ENCODE measurements around the gene MUC2. TPM values are rescaled to one million over a fixed set of nuclear protein-coding genes. Genes with fewer than 3 reads are reported as not detected.

MUC2 gene
- total RNA-seq, 1 donor from 2014 or later, result not detected

DNA sequence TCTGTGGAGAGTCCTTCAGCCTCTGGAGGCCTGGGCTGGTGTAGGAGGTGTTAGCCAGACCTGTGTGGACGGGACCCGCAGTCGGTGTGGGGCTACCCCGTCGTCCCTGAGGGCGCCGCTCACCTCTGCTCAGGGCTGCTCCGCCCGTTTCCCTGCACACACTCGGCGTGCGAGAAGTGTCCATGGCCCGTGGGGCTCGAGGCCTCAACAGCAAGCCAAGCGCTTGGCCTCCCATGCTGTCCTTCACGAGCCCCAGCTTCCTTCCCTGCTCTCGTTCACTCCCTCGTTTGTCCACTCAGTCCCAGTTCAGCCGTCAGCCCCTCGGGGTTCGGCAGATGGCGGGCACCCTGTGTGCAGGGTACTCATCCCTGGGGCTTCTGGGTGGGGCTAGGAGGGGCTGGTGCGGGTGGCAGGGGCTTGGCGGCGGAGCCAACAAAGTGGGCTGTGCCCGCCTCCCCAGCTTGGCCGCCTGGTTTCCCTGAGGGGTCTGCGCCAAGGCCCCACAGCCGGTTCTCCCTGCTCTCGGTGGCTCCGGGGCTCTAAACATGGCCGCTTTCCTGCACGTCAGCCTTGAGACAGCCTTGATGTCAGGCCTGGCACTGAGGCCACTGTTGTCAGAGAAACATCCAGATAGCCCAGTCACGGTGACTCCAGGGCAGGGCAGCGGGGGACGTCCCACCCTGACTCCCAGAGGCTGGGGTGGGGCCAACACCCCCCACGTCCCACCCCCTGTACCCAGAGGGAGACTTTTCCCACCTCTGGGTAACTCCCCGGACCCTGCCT is 41.5 kb upstream of the MUC2 start:
- no peak overlapping the region for H3K4me3 Mint-ChIP-seq (ENCODE audit: unreplicated experiment)
- no peak for TF ChIP-seq CTCF (IDR thresholded peaks at IDR 0.05; ENCODE audit: unreplicated experiment)
- H3K9me3 Mint-ChIP-seq (ENCODE audit: unreplicated experiment), result no peaks in the 10 kb centered on the region
- H3K4me1 Mint-ChIP-seq (ENCODE audit: unreplicated experiment), result peaks cover 6% of the 10 kb centered on the region
- peaks cover 33% of the 10 kb centered on the region for H3K27me3 Mint-ChIP-seq (ENCODE audit: unreplicated experiment)
- peaks cover 13% of the 10 kb centered on the region for H3K36me3 Mint-ChIP-seq (ENCODE audit: low read depth, unreplicated experiment)
- no peak for DNase-seq (ENCODE audit: low spot score)
- no peak overlapping the region for H3K27ac Mint-ChIP-seq (ENCODE audit: unreplicated experiment)

GRCh38 chr11:1034001-1034400 is 40.7 kb upstream of the MUC2 start:
- Mint-ChIP-seq H3K27me3 (ENCODE audit: unreplicated experiment) (peaks cover 31% of the 10 kb centered on the region), H3K27ac (ENCODE audit: unreplicated experiment) (no peak overlapping the region)

GRCh38 chr11:1034456-1035295 is 40.0 kb upstream of the MUC2 start:
- TF ChIP-seq CTCF (IDR thresholded peaks at IDR 0.05; ENCODE audit: unreplicated experiment), result no peak

More at GRCh38 chr11:1034001-1034400, 40.7 kb upstream of the MUC2 start:
- peaks cover 8% of the 10 kb centered on the region for H3K4me1 Mint-ChIP-seq (ENCODE audit: unreplicated experiment)
- no peak for TF ChIP-seq CTCF (IDR thresholded peaks at IDR 0.05; ENCODE audit: unreplicated experiment)
- no peak for DNase-seq (ENCODE audit: low spot score)
- no peak overlapping the region for H3K4me3 Mint-ChIP-seq (ENCODE audit: unreplicated experiment)
- peaks cover 7% of the 10 kb centered on the region for H3K36me3 Mint-ChIP-seq (ENCODE audit: low read depth, unreplicated experiment)
- H3K9me3 Mint-ChIP-seq (ENCODE audit: unreplicated experiment), result no peaks in the 10 kb centered on the region

GRCh38 chr11:1035577-1036283 is 38.9 kb upstream of the MUC2 start:
- Mint-ChIP-seq H3K9me3 (ENCODE audit: unreplicated experiment) (no peaks in the 10 kb centered on the region), H3K27ac (ENCODE audit: unreplicated experiment) (no peak overlapping the region), H3K36me3 (ENCODE audit: low read depth, unreplicated experiment) (peaks cover 7% of the 10 kb centered on the region), H3K4me3 (ENCODE audit: unreplicated experiment) (no peak overlapping the region), H3K27me3 (ENCODE audit: unreplicated experiment) (peaks cover 33% of the 10 kb centered on the region), H3K4me1 (ENCODE audit: unreplicated experiment) (peaks cover 9% of the 10 kb centered on the region)
- DNase-seq (ENCODE audit: low spot score), result no peak
- TF ChIP-seq CTCF (IDR thresholded peaks at IDR 0.05; ENCODE audit: unreplicated experiment), result no peak

More at GRCh38 chr11:1034456-1035295, 40.0 kb upstream of the MUC2 start:
- H3K36me3 Mint-ChIP-seq (ENCODE audit: low read depth, unreplicated experiment), result peaks cover 7% of the 10 kb centered on the region
- no peaks in the 10 kb centered on the region for H3K9me3 Mint-ChIP-seq (ENCODE audit: unreplicated experiment)
- peaks cover 9% of the 10 kb centered on the region for H3K4me1 Mint-ChIP-seq (ENCODE audit: unreplicated experiment)
- H3K27me3 Mint-ChIP-seq (ENCODE audit: unreplicated experiment), result peaks cover 32% of the 10 kb centered on the region
- no peak overlapping the region for H3K27ac Mint-ChIP-seq (ENCODE audit: unreplicated experiment)
- DNase-seq (ENCODE audit: low spot score), result no peak
- no peak overlapping the region for H3K4me3 Mint-ChIP-seq (ENCODE audit: unreplicated experiment)
